MCF 10A (cell line): ENCODE results near the gene MGMT. TPM values are rescaled to one million over a fixed set of nuclear protein-coding genes. Genes with fewer than 3 reads are reported as not detected.

ENCODE experiments used
- BruUV-seq: library from RNA; stranded (reverse); fragments of 400-500 nt; replicated peaks from 2 replicates; lab custom pipeline; 2021; lab: Mats Ljungman, UMichigan
- CTCF ChIA-PET: fragments of 300-600 bp; sonication (Branson Sonifier 250); formaldehyde crosslinking; extraction: SDS; loops from one replicate; lab custom pipeline; 2021; ENCODE audit warnings: antibody characterized with exemption, inconsistent platforms; lab: Yijun Ruan, JAX
- POLR2A ChIA-PET: fragments of 300-600, 350-650 bp; sonication (Branson Sonifier 250); formaldehyde crosslinking; extraction: SDS; loops from one replicate; lab custom pipeline; 2020; ENCODE audit warnings: antibody characterized with exemption, inconsistent platforms; lab: Yijun Ruan, JAX
- DNase-seq: peaks from one replicate; pipeline ENCODE4 v3.0.0-alpha.2; 2018; ENCODE audit not compliant: unreplicated experiment
- H3K27ac Mint-ChIP-seq: one replicate; pipeline ENCODE4 v1.8.0; 2022; ENCODE audit warnings: mild to moderate bottlenecking, low read depth, mixed read lengths; ENCODE audit not compliant: unreplicated experiment
- H3K27me3 Mint-ChIP-seq: one replicate; pipeline ENCODE4 v1.8.0; 2022; ENCODE audit warnings: mixed read lengths; ENCODE audit not compliant: insufficient read depth, unreplicated experiment
- H3K36me3 Mint-ChIP-seq: one replicate; pipeline ENCODE4 v1.8.0; 2022; ENCODE audit warnings: mild to moderate bottlenecking, moderate library complexity, mixed read lengths; ENCODE audit not compliant: insufficient read depth, unreplicated experiment
- H3K4me1 Mint-ChIP-seq: one replicate; pipeline ENCODE4 v1.8.0; 2022; ENCODE audit warnings: mixed read lengths; ENCODE audit not compliant: insufficient read depth, unreplicated experiment
- H3K4me3 Mint-ChIP-seq: one replicate; pipeline ENCODE4 v1.8.0; 2022; ENCODE audit warnings: mild to moderate bottlenecking, moderate library complexity, mixed read lengths; ENCODE audit not compliant: unreplicated experiment
- H3K9me3 Mint-ChIP-seq: one replicate; pipeline ENCODE4 v1.8.0; 2022; ENCODE audit warnings: mixed read lengths; ENCODE audit not compliant: unreplicated experiment
- intact Hi-C: fragments of 100-400 bp; cut with micrococcal nuclease; formaldehyde crosslinking; loops from 2 replicates; pipeline ENCODE4 v1.14.1; 2022
- total RNA-seq: library from RNA; stranded (reverse); gene quantifications from 2 replicates; pipeline ENCODE4 v1.2.3, GENCODE V29; 2022
- TF ChIP-seq, protein P1 (sequence below): fragments of 200-600 bp; IDR thresholded peaks from one replicate; pipeline ENCODE4 v1.8.0; 2022; ENCODE audit warnings: antibody characterized with exemption, mild to moderate bottlenecking; ENCODE audit not compliant: unreplicated experiment

MGMT gene
- total RNA-seq, 1 experiment from 2014 or later, result 18.0 TPM

DNA sequence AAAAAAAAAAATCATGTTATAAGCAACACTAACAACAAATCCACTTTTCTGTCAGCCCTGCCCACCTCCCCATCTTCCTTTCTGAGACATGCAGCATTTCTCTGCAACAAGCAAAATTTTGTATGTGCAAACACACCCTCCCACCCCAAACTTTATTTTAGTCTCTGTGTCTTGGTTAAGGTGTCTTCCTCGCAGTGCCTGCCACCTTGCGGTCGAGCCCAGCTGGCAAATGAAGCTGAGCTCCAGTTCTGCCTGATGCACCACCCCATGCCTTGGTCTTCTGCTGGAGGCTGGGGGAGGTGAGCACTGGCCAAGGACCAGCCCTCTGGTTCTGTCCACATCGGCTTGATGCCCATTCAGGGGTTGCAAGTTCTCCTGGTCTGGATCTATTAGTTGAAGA, 206.3 kb downstream of the MGMT start:
- H3K36me3 Mint-ChIP-seq, result peaks cover 6% of the 10 kb centered on the region
- POLR2A ChIA-PET, result no interaction called here
- no TSS peak for BruUV-seq
- no peaks in the 10 kb centered on the region for H3K4me1 Mint-ChIP-seq
- no peaks in the 10 kb centered on the region for H3K9me3 Mint-ChIP-seq
- TF ChIP-seq, protein P1, sequence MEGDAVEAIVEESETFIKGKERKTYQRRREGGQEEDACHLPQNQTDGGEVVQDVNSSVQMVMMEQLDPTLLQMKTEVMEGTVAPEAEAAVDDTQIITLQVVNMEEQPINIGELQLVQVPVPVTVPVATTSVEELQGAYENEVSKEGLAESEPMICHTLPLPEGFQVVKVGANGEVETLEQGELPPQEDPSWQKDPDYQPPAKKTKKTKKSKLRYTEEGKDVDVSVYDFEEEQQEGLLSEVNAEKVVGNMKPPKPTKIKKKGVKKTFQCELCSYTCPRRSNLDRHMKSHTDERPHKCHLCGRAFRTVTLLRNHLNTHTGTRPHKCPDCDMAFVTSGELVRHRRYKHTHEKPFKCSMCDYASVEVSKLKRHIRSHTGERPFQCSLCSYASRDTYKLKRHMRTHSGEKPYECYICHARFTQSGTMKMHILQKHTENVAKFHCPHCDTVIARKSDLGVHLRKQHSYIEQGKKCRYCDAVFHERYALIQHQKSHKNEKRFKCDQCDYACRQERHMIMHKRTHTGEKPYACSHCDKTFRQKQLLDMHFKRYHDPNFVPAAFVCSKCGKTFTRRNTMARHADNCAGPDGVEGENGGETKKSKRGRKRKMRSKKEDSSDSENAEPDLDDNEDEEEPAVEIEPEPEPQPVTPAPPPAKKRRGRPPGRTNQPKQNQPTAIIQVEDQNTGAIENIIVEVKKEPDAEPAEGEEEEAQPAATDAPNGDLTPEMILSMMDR, result peak; percentile 18
- CTCF ChIA-PET, result interaction anchor here (0.9 kb wide), 1 partner anchor 16 kb away, joined by 3 read pairs; no protein-coding TSS in a partner anchor
- DNase-seq, result no peak
- H3K27ac Mint-ChIP-seq, result no peak overlapping the region
- intact Hi-C loops, result loop anchor here (1.0 kb wide), 1 partner anchor 642 kb away; no protein-coding TSS in a partner anchor
- no peak overlapping the region for H3K4me3 Mint-ChIP-seq
- H3K27me3 Mint-ChIP-seq, result no peaks in the 10 kb centered on the region

DNA sequence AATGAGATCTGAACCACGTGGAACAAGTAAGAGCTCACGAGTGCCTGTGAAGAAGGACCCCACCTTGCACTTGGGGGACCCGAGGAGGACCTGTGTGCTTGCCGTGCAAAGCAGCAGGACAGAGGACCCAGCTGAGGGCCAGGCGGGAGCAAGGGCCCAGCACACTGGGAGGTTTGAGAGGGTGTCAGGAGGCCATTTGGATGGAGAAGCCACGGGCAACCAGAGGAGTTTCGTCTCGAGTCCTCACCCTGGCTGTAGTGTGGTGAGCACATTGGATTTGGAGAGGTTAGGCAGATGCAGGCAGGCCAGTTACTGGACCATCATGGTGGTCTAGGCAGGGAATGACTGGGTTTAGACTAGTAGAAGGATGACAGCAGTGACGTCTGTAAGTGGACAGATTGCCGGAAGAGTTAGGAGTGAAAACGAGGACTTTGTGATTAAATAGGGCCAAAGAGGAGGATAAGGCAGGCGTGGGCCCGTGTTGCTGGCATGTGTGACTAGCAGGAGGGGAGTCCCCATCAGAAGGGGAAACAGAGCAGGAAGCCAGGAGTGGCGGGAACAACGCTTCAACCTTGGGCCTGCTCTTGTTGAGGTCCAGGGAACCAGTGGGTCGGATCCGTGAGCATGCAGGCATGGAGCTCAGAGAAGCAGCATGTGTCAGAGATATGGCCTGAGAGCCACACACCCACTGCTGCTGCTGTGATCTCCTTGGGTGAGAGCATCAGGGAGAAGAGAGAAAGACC, 208.2 kb downstream of the MGMT start:
- H3K4me1 Mint-ChIP-seq, result no peaks in the 10 kb centered on the region
- POLR2A ChIA-PET, result no interaction called here
- no TSS peak for BruUV-seq
- no peaks in the 10 kb centered on the region for H3K9me3 Mint-ChIP-seq
- H3K4me3 Mint-ChIP-seq, result no peak overlapping the region
- H3K27me3 Mint-ChIP-seq, result no peaks in the 10 kb centered on the region
- intact Hi-C loops, result no loop called here
- DNase-seq, result no peak
- TF ChIP-seq, protein P1, result no peak
- no peak overlapping the region for H3K27ac Mint-ChIP-seq
- CTCF ChIA-PET, result no interaction called here
- peaks cover 6% of the 10 kb centered on the region for H3K36me3 Mint-ChIP-seq

DNA sequence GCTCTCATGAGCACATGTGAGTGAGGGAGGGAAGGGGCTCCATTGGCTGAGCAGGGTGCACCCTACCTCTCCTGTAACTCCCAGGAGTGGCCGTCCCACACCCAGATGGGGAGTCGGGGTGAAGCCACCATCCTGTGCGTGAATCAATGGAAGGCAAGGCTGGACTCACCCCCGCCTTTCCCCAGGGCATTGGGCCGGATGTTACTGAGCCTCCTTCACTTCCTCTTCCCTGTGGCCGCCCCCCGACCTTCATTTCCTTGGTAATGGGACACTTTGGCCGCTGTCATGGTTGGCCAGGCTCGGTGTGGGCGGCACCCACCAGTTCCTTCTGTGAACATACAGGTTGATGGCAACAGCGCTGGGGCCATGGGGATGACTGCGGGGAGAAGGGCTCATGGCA, 209.0 kb downstream of the MGMT start:
- DNase-seq, result no peak
- H3K4me1 Mint-ChIP-seq, result no peaks in the 10 kb centered on the region
- no peak overlapping the region for H3K4me3 Mint-ChIP-seq
- POLR2A ChIA-PET, result no interaction called here
- H3K27ac Mint-ChIP-seq, result no peak overlapping the region
- no TSS peak for BruUV-seq
- no peaks in the 10 kb centered on the region for H3K27me3 Mint-ChIP-seq
- TF ChIP-seq, protein P1, result no peak
- intact Hi-C loops, result no loop called here
- peaks cover 11% of the 10 kb centered on the region for H3K36me3 Mint-ChIP-seq
- no peaks in the 10 kb centered on the region for H3K9me3 Mint-ChIP-seq
- CTCF ChIA-PET, result no interaction called here

DNA sequence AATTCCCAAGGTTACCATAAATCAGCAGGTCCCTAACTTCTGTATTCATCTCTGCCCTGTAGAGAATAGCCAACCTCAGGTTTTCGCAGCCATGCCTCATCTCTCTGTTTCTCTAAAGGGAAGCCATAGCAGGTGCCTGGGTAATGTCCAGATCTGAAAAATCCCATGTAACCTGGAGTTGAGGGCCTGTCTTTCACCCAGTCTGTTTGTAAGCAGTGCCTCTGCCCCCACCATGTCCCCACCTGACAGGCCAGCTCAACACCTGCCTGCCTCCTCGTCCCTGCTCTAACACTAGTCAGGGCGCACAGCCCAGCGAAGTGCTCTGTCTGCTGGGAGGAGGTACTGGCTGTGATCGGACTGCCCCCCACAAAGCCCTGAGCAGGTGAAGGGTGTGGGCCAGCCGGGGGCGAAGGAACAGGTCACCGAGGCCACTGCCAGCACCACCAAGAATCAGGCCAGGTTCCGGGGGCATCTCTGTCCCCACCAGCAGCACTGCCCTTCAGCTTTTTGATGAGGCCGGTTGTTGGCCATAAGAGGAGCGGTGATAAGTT, 210.4 kb downstream of the MGMT start:
- no TSS peak for BruUV-seq
- H3K27ac Mint-ChIP-seq, result no peak overlapping the region
- ChIA-PET CTCF (interaction anchor here (0.6 kb wide), 1 partner anchor 1099 kb away, joined by 3 read pairs; no protein-coding TSS in a partner anchor), POLR2A (no interaction called here)
- H3K27me3 Mint-ChIP-seq, result no peaks in the 10 kb centered on the region
- H3K4me3 Mint-ChIP-seq, result no peak overlapping the region
- H3K4me1 Mint-ChIP-seq, result no peaks in the 10 kb centered on the region
- peaks cover 13% of the 10 kb centered on the region for H3K36me3 Mint-ChIP-seq
- no peak for DNase-seq
- intact Hi-C loops, result no loop called here
- H3K9me3 Mint-ChIP-seq, result no peaks in the 10 kb centered on the region
- TF ChIP-seq, protein P1, result no peak
